K562 (cell line): Measurements from ENCODE around the gene TPX2. TPM values are rescaled to one million over a fixed set of nuclear protein-coding genes. Genes with fewer than 3 reads are reported as not detected.

Source experiments
- BCOR ChIP-seq: fragments of 450-650 bp; IDR thresholded peaks from 2 replicates; pipeline ENCODE4 v1.6.1; 2016
- CBX2 ChIP-seq: fragments of 200-600 bp; sonication (generic); IDR thresholded peaks from one replicate; pipeline ENCODE4 v1.6.1; 2012; ENCODE audit warnings: mild to moderate bottlenecking, low read length, inconsistent platforms; ENCODE audit not compliant: insufficient read depth, poor library complexity, severe bottlenecking
- CREB3L1 ChIP-seq: fragments of 450-650 bp; IDR thresholded peaks from 2 replicates; pipeline ENCODE4 v1.6.1; 2014; ENCODE audit warnings: low read depth, mild to moderate bottlenecking, moderate library complexity, borderline replicate concordance
- FOXP4 ChIP-seq: sonication (generic); formaldehyde crosslinking; IDR thresholded peaks from 2 replicates; pipeline ENCODE4 v1.8.0; 2022; ENCODE audit warnings: mild to moderate bottlenecking, missing genetic modification reagents, borderline replicate concordance
- GTF2F1 ChIP-seq: IDR thresholded peaks from 2 replicates; pipeline ENCODE4 v1.6.1; 2011; ENCODE audit warnings: low read depth, low read length, improper control_type of control experiment
- MBD1 ChIP-seq: fragments of 250-450 bp; sonication (Bioruptor Pico); IDR thresholded peaks from 2 replicates; pipeline ENCODE4 v1.8.0; 2022; ENCODE audit warnings: inconsistent platforms
- POLR2A ChIP-seq: fragments of 450-650 bp; conservative IDR thresholded peaks from 2 replicates; pipeline ENCODE4 v1.6.1; 2016
- PTBP1 ChIP-seq: fragments of 200-400 bp; formaldehyde crosslinking; IDR thresholded peaks from 2 replicates; pipeline ENCODE4 v1.6.1; 2017; ENCODE audit warnings: low read depth, low read length
- RCOR1 ChIP-seq, 2 experiments: IDR thresholded peaks; 2 replicates each; pipeline ENCODE4 v1.6.1; 2012; ENCODE audit warnings: low read depth in 2 of 2, low read length in 2 of 2, borderline replicate concordance in 1 of 2, improper control_type of control experiment in 1 of 2
- SRF ChIP-seq, 2 experiments: fragments of 250-450, 450-650 bp in 1 of 2; sonication (Bioruptor Pico) in 1 of 2; sonication (generic) in 1 of 2; formaldehyde crosslinking; IDR thresholded peaks; 2 replicates each; pipeline versions ENCODE4 v1.5.0 to v1.5.1; 2020 to 2022; ENCODE audit warnings: mild to moderate bottlenecking in 1 of 2, missing genetic modification reagents in 1 of 2
- TAF15 ChIP-seq: fragments of 200-400 bp; formaldehyde crosslinking; IDR thresholded peaks from 2 replicates; pipeline ENCODE4 v1.6.1; 2017; ENCODE audit warnings: mild to moderate bottlenecking, low read depth, low read length, moderate library complexity
- TOE1 ChIP-seq, 2 experiments: fragments of 450-650 bp in 1 of 2; sonication (generic) in 1 of 2; formaldehyde crosslinking in 1 of 2; IDR thresholded peaks; 2 replicates each; pipeline versions ENCODE4 v1.7.1 to v1.8.0; 2016 to 2022; ENCODE audit warnings: borderline replicate concordance in 2 of 2, mild to moderate bottlenecking in 2 of 2, antibody characterized with exemption in 1 of 2, inconsistent platforms in 1 of 2, low read depth in 1 of 2, missing genetic modification reagents in 1 of 2, moderate library complexity in 1 of 2
- ZNF143 ChIP-seq: sonication (generic); formaldehyde crosslinking; IDR thresholded peaks from 2 replicates; pipeline ENCODE4 v1.9.0; 2022; ENCODE audit warnings: mild to moderate bottlenecking, missing genetic modification reagents
- ZNF512 ChIP-seq: IDR thresholded peaks from 2 replicates; pipeline ENCODE4 v1.6.1; 2016; ENCODE audit warnings: missing genetic modification characterization, missing compliant biosample characterization
- ZNF518B ChIP-seq: fragments of 250-450 bp; sonication (Bioruptor Pico); IDR thresholded peaks from 2 replicates; pipeline ENCODE4 v1.5.0; 2021; ENCODE audit warnings: mild to moderate bottlenecking, moderate library complexity
- ZNF76 ChIP-seq: fragments of 250-450 bp; sonication (Bioruptor Pico); IDR thresholded peaks from 2 replicates; pipeline ENCODE4 v1.4.0; 2020; ENCODE audit warnings: mild to moderate bottlenecking, moderate library complexity, borderline replicate concordance
- polyA plus RNA-seq, 8 experiments: library from polyadenylated mRNA; depleted of rRNA in 4 of 8; stranded (reverse) in 5 of 8; unstranded in 3 of 8; fragments of >200 nt; fragmentation: Nextera tagmentation in 2 of 8; fragmentation: Illumina TruSeq in 1 of 8; extraction: Ambion mirVana in 2 of 8; extraction: Trizol in 1 of 8; gene quantifications; 2 replicates each; pipeline versions ENCODE4 v1.2.1 to v1.2.3, GENCODE V29; 2011 to 2014; ENCODE audit warnings: inconsistent platforms in 1 of 8, missing spikeins in 1 of 8
- total RNA-seq, 7 experiments: library from RNA; depleted of rRNA in 6 of 7; stranded (reverse); fragments of >200 nt in 6 of 7; fragmentation: Illumina TruSeq in 2 of 7; extraction: Trizol in 2 of 7; gene quantifications; 2 replicates each; pipeline versions ENCODE4 v1.2.1 to v1.2.3, GENCODE V29; 2011 to 2021; ENCODE audit warnings: low replicate concordance in 1 of 7

Gene TPX2
- total and polyA plus RNA-seq, 9 of the 15 experiments (the other 6 are each of a cell fraction or from before 2014, with no cell fraction given): 48.0 to 241 (median 133) TPM

- TF ChIP-seq PTBP1 (0 out of 2 replicates have a peak, but pooled peaks have one; percentile 38), RCOR1 (IDR thresholded peaks at IDR 0.05; ENCODE audit: borderline replicate concordance in 1 of 2, low read depth in 2 of 2, low read length in 2 of 2) (peak in 1 of 2 experiments; percentile 68; a peak in 2 of 4 replicates), FOXP4 (CRISPR knock-in tag) (no peak), CREB3L1 (no peak), ZNF518B (CRISPR knock-in tag) (no peak), SRF (CRISPR knock-in tag; IDR thresholded peaks at IDR 0.05) (no peak), ZNF143 (CRISPR knock-in tag) (no peak), CBX2 (no peak), BCOR (peak; percentile 96), MBD1 (CRISPR knock-in tag) (no peak), ZNF512 (tag) (no peak), TOE1 (IDR thresholded peaks at IDR 0.05; ENCODE audit: borderline replicate concordance) (no peak), TOE1 (CRISPR knock-in tag; IDR thresholded peaks at IDR 0.05; ENCODE audit: borderline replicate concordance, low read depth) (no peak), POLR2A (no peak), ZNF76 (CRISPR knock-in tag) (no peak), TAF15 (no peak), GTF2F1 (no peak)
Observed at GRCh38 chr20:31831211-31831610, 92.1 kb downstream of the TPX2 start (continued).
